HFFc6 (cell line): ENCODE data around the gene ADAMTS17. TPM values are rescaled to one million over a fixed set of nuclear protein-coding genes. Genes with fewer than 3 reads are reported as not detected.
"Not testable (repeated sequence)": the region's sequence is repeated elsewhere in the genome, so short reads cannot be mapped to it uniquely, and the experiment has no call there.

Source experiments
- DNase-seq: peaks from one replicate; pipeline ENCODE4 v3.0.0-alpha.2; 2018
- H3K27ac Mint-ChIP-seq: 2 replicates; pipeline ENCODE4 v1.8.0; 2020; ENCODE audit warnings: mild to moderate bottlenecking, mixed read lengths
- H3K27me3 Mint-ChIP-seq: 2 replicates; pipeline ENCODE4 v1.8.0; 2021; ENCODE audit warnings: mild to moderate bottlenecking, moderate library complexity, mixed read lengths; ENCODE audit not compliant: insufficient read depth
- H3K36me3 Mint-ChIP-seq: 2 replicates; pipeline ENCODE4 v1.8.0; 2021; ENCODE audit warnings: low read depth, mixed read lengths
- H3K4me1 Mint-ChIP-seq: 2 replicates; pipeline ENCODE4 v1.8.0; 2020; ENCODE audit warnings: low read depth, mixed read lengths
- H3K4me3 Mint-ChIP-seq: 2 replicates; pipeline ENCODE4 v1.8.0; 2020; ENCODE audit warnings: mild to moderate bottlenecking, moderate library complexity, mixed read lengths
- H3K9me3 Mint-ChIP-seq: 2 replicates; pipeline ENCODE4 v1.8.0; 2020; ENCODE audit warnings: mild to moderate bottlenecking, mixed read lengths
- total RNA-seq, 6 experiments: library from RNA; stranded (reverse); fragmentation: NEBNext Ultra II Directional; extraction: Animal tissue kit (Norgen Biotek cat#: 25700); gene quantifications; 2 replicates in 1 of 6; 3 replicates in 5 of 6; pipeline ENCODE4 v1.2.3, GENCODE V29; 2021
- TF ChIP-seq, protein P1 (sequence below): fragments of 200-600 bp; sonication (generic); IDR thresholded peaks from 2 replicates; pipeline ENCODE4 v1.5.0; 2021; ENCODE audit warnings: antibody characterized with exemption, mild to moderate bottlenecking

ADAMTS17 gene
- total RNA-seq, 6 experiments from 2014 or later = not detected

DNA sequence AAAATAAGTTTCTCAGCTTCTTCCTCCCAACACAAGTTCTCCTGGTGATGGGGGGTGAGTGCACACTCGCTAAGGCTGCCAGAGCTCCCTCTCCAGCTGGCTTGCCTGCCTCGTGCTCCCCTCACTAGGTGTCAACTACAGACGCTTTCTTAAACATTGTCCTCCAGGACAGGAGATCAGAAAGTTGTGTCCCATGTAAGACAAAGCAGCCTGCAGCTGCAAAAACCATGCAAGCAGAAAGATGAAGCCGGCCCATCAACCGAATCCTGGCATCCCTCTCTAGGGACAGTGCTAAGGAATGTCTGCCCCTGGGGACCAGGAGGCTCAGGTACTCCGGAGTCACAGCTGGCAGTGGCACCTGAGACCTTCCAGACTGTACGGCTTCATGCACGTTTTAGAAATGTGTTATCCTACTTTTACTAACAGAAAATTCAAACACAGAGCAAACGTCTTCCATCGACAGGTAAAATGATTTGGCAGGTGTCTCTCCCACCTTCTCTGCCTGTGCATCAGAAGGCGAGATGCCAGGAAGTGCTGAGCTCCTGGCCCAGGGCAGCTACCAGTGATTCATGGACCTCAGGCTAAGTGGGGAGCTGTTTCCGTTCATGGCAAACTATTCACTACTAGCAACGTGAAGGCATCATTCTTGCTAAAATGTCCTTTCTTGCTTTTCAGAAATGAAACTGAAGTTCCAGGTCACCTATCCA lies 246.1 kb downstream of the ADAMTS17 start:
- Mint-ChIP-seq H3K36me3 (no peaks in the 10 kb centered on the region), H3K4me3 (no peak overlapping the region; the same call in 1 of the 2 replicates), H3K27ac (no peak overlapping the region), H3K4me1 (peaks cover 9% of the 10 kb centered on the region; the same call in 1 of the 2 replicates), H3K27me3 (peaks cover 4% of the 10 kb centered on the region; the same call in 1 of the 2 replicates), H3K9me3 (peaks cover 55% of the 10 kb centered on the region)
- no peak for DNase-seq
- TF ChIP-seq, protein P1, sequence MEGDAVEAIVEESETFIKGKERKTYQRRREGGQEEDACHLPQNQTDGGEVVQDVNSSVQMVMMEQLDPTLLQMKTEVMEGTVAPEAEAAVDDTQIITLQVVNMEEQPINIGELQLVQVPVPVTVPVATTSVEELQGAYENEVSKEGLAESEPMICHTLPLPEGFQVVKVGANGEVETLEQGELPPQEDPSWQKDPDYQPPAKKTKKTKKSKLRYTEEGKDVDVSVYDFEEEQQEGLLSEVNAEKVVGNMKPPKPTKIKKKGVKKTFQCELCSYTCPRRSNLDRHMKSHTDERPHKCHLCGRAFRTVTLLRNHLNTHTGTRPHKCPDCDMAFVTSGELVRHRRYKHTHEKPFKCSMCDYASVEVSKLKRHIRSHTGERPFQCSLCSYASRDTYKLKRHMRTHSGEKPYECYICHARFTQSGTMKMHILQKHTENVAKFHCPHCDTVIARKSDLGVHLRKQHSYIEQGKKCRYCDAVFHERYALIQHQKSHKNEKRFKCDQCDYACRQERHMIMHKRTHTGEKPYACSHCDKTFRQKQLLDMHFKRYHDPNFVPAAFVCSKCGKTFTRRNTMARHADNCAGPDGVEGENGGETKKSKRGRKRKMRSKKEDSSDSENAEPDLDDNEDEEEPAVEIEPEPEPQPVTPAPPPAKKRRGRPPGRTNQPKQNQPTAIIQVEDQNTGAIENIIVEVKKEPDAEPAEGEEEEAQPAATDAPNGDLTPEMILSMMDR = no peak

- TF ChIP-seq, protein P1 = no peak
- no peak overlapping the region for H3K4me3 Mint-ChIP-seq
- no peak for DNase-seq
- H3K27ac Mint-ChIP-seq = no peak overlapping the region
- peaks cover 53% of the 10 kb centered on the region for H3K9me3 Mint-ChIP-seq
- H3K36me3 Mint-ChIP-seq = no peaks in the 10 kb centered on the region
- no peaks in the 10 kb centered on the region; the same call in 1 of the 2 replicates for H3K27me3 Mint-ChIP-seq
- peaks cover 9% of the 10 kb centered on the region; the same call in 1 of the 2 replicates for H3K4me1 Mint-ChIP-seq
Measured at GRCh38 chr15:100094127-100094510, 247.7 kb downstream of the ADAMTS17 start.

- H3K9me3 Mint-ChIP-seq = peaks cover 53% of the 10 kb centered on the region
- H3K4me1 Mint-ChIP-seq = peaks cover 9% of the 10 kb centered on the region; the same call in 1 of the 2 replicates
- H3K36me3 Mint-ChIP-seq = no peaks in the 10 kb centered on the region
- TF ChIP-seq, protein P1 = no peak
- H3K4me3 Mint-ChIP-seq = no peak overlapping the region
- H3K27ac Mint-ChIP-seq = no peak overlapping the region
- no peak for DNase-seq
- no peaks in the 10 kb centered on the region; the same call in 1 of the 2 replicates for H3K27me3 Mint-ChIP-seq
Measured at GRCh38 chr15:100093211-100094126, 248.3 kb downstream of the ADAMTS17 start.

- Mint-ChIP-seq H3K4me3 (no peak overlapping the region), H3K27ac (no peak overlapping the region), H3K36me3 (no peaks in the 10 kb centered on the region), H3K27me3 (no peaks in the 10 kb centered on the region; the same call in 1 of the 2 replicates), H3K4me1 (peaks cover 9% of the 10 kb centered on the region; the same call in 1 of the 2 replicates), H3K9me3 (peaks cover 42% of the 10 kb centered on the region)
- DNase-seq = no peak
- TF ChIP-seq, protein P1 = no peak
Measured at GRCh38 chr15:100092034-100092433, 249.7 kb downstream of the ADAMTS17 start.

DNA sequence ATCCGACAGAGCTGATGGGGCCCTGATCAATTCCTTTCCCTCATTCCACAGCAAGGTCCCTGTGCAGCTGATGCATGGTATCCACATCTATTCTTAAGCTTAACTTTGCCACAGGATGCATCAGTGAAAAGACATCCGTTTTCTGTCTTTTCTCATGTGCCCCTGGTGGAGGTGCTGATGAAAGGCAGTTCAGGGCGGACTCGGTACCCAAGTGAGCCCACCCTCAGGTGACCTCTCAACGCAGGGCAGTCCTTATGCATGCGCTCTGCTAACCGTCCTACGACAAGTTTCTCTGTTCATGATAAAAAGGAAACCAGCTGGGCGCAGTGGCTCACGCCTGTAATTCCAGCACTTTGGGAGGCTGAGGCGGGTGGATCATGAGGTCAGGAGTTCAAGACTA lies 251.4 kb downstream of the ADAMTS17 start:
- Mint-ChIP-seq H3K27ac (no peak overlapping the region), H3K4me3 (no peak overlapping the region), H3K4me1 (peaks cover 9% of the 10 kb centered on the region; the same call in 1 of the 2 replicates), H3K36me3 (no peaks in the 10 kb centered on the region), H3K27me3 (no peaks in the 10 kb centered on the region; the same call in 1 of the 2 replicates), H3K9me3 (peaks cover 37% of the 10 kb centered on the region)
- TF ChIP-seq, protein P1 = no peak
- no peak for DNase-seq

DNA sequence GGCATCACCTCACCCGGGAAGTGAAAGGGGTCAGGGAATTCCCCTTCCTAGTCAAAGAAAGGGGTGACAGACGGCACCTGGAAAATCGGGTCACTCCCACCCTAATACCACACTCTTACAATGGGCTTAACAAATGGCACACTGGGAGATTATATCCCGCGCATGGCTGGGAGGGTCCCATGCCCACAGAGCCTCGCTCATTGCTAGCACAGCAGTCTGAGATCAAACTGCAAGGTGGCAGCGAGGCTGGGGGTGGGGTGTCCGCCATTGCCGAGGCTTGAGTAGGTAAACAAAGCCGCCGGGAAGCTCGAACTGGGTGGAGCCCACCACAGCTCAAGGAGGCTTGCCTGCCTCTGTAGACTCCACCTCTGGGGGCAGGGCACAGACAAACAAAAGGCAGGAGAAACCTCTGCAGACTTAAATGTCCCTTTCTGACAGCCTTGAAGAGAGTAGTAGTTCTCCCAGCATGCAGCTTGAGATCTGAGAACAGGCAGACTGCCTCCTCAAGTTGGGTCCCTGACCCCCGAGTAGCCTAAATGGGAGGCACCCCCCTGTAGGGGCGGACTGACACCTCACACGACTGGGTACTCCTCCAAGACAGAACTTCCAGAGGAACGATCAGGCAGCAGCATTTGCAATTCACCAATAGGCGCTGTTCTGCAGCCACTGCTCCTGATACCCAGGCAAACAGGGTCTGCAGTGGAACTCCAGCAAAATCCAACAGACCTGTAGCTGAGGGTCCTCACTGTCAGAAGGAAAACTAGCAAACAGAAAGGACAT lies 257.5 kb downstream of the ADAMTS17 start:
- not testable (repeated sequence) for DNase-seq, H3K4me1 Mint-ChIP-seq, H3K4me3 Mint-ChIP-seq, H3K27ac Mint-ChIP-seq, H3K27me3 Mint-ChIP-seq, H3K36me3 Mint-ChIP-seq
- H3K9me3 Mint-ChIP-seq = peaks cover 32% of the 10 kb centered on the region
